Mammary epithelial cell (primary cell): ENCODE data around the gene FKBP11.

Experiments used
- EZH2 ChIP-seq: IDR thresholded peaks from 2 replicates; pipeline ENCODE4 v1.6.1; 2012; ENCODE audit warnings: low read length, inconsistent platforms, borderline replicate concordance
- TF ChIP-seq, protein P1 (sequence below), 2 donors: IDR thresholded peaks in 1 of 2; conservative IDR thresholded peaks in 1 of 2; 2 replicates each; pipeline ENCODE4 v1.5.1; 2011 to 2012; ENCODE audit warnings: inconsistent platforms in 2 of 2, low read length in 2 of 2, mild to moderate bottlenecking in 2 of 2, control low read depth in 1 of 2, low read depth in 1 of 2; ENCODE audit not compliant: insufficient read depth in 1 of 2; ENCODE audit errors: extremely low read depth in 1 of 2

DNA sequence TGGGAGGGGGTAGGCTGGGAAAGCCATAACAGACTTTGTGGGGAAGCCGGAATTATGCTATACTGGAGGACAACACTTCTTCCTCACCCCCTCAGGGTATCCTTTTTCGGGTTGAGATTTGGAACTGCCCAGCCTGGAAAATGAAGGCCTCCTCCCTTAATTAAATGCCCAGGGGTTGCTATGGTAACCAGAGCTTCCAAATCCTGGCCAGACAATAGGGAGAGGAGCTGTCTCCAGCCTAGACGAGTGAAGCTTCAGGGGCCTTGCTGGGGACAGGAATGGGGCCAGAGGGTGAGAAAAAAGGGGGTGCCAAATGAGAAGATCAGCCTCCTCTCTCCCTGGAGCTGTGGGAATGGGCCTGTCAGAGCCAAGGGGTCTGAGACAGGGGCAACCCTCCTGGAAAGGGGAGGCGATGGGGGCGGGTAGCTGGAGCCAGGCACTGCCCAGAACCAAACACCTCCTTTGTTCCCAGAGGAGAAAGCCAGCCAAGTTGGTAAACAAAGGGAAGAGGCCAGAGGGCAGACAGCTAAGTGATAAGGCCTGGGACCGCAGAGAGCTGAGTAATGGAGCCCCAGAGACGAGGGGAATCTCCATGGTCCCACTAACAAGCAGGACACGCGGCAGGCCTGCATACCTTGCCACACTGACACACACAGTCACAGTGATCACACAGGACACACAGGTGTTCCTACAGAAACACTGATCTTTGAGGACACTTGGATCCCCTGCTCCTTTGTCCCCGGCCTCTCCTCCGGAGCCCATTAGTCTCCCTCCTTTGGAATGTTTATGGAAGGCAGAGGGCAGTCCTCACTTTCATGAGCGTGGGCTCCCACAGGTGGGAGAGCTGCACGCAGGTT lies 41.8 kb downstream of the FKBP11 start:
- TF ChIP-seq, protein P1, sequence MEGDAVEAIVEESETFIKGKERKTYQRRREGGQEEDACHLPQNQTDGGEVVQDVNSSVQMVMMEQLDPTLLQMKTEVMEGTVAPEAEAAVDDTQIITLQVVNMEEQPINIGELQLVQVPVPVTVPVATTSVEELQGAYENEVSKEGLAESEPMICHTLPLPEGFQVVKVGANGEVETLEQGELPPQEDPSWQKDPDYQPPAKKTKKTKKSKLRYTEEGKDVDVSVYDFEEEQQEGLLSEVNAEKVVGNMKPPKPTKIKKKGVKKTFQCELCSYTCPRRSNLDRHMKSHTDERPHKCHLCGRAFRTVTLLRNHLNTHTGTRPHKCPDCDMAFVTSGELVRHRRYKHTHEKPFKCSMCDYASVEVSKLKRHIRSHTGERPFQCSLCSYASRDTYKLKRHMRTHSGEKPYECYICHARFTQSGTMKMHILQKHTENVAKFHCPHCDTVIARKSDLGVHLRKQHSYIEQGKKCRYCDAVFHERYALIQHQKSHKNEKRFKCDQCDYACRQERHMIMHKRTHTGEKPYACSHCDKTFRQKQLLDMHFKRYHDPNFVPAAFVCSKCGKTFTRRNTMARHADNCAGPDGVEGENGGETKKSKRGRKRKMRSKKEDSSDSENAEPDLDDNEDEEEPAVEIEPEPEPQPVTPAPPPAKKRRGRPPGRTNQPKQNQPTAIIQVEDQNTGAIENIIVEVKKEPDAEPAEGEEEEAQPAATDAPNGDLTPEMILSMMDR (conservative IDR thresholded peaks at IDR 0.05 in 1 of 2, IDR thresholded peaks at IDR 0.05 in 1 of 2; ENCODE audit: extremely low read depth in 1 of 2, insufficient read depth in 1 of 2, low read depth in 1 of 2, low read length in 2 of 2), result no peak
- TF ChIP-seq EZH2, result no peak
